GM18870 (cell line): ENCODE results near the gene SPEM2.

ENCODE experiments used
- ATAC-seq: cut with Tn5 transposase; IDR thresholded peaks from one replicate; pipeline ENCODE4 v1.9.1; 2021; ENCODE audit warnings: moderate library complexity; ENCODE audit not compliant: unreplicated experiment

The SPEM2 gene

GRCh38 chr17:7419819-7420610, 5.4 kb upstream of the SPEM2 start, which contains the start of gene SPEM1:
Gene SPEM1, plus strand, starts transcription at chr17:7420324. Its CDS starts 61 bp downstream, at chr17:7420385.
- no peak for ATAC-seq

- no peak for ATAC-seq
Measured at GRCh38 chr17:7421186-7421585, 4.2 kb upstream of the SPEM2 start.

GRCh38 chr17:7423679-7424078, 1.7 kb upstream of the SPEM2 start:
- ATAC-seq = no peak

- ATAC-seq = no peak
Measured at GRCh38 chr17:7425756-7426155, 340 bp downstream of the SPEM2 start.

- ATAC-seq = no peak
Measured at GRCh38 chr17:7426203-7426863, 917 bp downstream of the SPEM2 start.

GRCh38 chr17:7426896-7427489, 1.6 kb downstream of the SPEM2 start:
- no peak for ATAC-seq

GRCh38 chr17:7427549-7427948, 2.1 kb downstream of the SPEM2 start:
- no peak for ATAC-seq

GRCh38 chr17:7428557-7428956, 3.1 kb downstream of the SPEM2 start, which contains the start of gene SPEM3:
Gene SPEM3, plus strand, starts transcription at chr17:7428857. Its CDS starts 46 bp downstream, at chr17:7428903.
- ATAC-seq = no peak

GRCh38 chr17:7429722-7430121, 4.3 kb downstream of the SPEM2 start:
- no peak for ATAC-seq

GRCh38 chr17:7431231-7431630, 5.8 kb downstream of the SPEM2 start:
- ATAC-seq = no peak

GRCh38 chr17:7432296-7432695, 6.9 kb downstream of the SPEM2 start:
- ATAC-seq = no peak

GRCh38 chr17:7435676-7436555, 10.5 kb downstream of the SPEM2 start:
- peak; percentile 11 for ATAC-seq

GRCh38 chr17:7436556-7437368, 11.3 kb downstream of the SPEM2 start:
- no peak for ATAC-seq

GRCh38 chr17:7437369-7437863, 12.0 kb downstream of the SPEM2 start:
- no peak for ATAC-seq

GRCh38 chr17:7437950-7438614, 12.7 kb downstream of the SPEM2 start:
- no peak for ATAC-seq

- no peak for ATAC-seq
Measured at GRCh38 chr17:7438656-7439460, 13.4 kb downstream of the SPEM2 start.

- no peak for ATAC-seq
Measured at GRCh38 chr17:7439462-7440112, 14.2 kb downstream of the SPEM2 start, which contains the start of gene FGF11. Gene FGF11, plus strand, starts transcription at chr17:7439512. Its CDS starts 109 bp downstream, at chr17:7439621.
